HepG2 (cell line): ENCODE results near the gene FGF19. TPM values are rescaled to one million over a fixed set of nuclear protein-coding genes. Genes with fewer than 3 reads are reported as not detected.

Experiments used
- CEBPB ChIP-seq: IDR thresholded peaks from 2 replicates; pipeline ENCODE4 v1.6.1; 2011; ENCODE audit warnings: low read depth, low read length, improper control_type of control experiment, borderline replicate concordance
- ELF3 ChIP-seq: IDR thresholded peaks from 2 replicates; pipeline ENCODE4 v1.6.1; 2016; ENCODE audit warnings: missing genetic modification reagents, missing compliant biosample characterization
- KLF13 ChIP-seq: sonication (generic); formaldehyde crosslinking; IDR thresholded peaks from 2 replicates; pipeline ENCODE4 v1.4.0; 2020; ENCODE audit warnings: mild to moderate bottlenecking, missing genetic modification reagents
- MTA1 ChIP-seq: sonication (generic); formaldehyde crosslinking; IDR thresholded peaks from 2 replicates; pipeline ENCODE4 v1.4.0; 2020; ENCODE audit warnings: missing genetic modification reagents, mild to moderate bottlenecking, borderline replicate concordance
- RELA ChIP-seq: sonication (generic); formaldehyde crosslinking; IDR thresholded peaks from 2 replicates; pipeline ENCODE4 v1.4.0; 2020; ENCODE audit warnings: missing genetic modification reagents
- SRSF1 ChIP-seq: fragments of 200-400 bp; formaldehyde crosslinking; optimal IDR thresholded peaks from 2 replicates; pipeline ENCODE3; 2017; ENCODE audit warnings: mild to moderate bottlenecking, low read depth, low read length, moderate library complexity
- U2AF2 ChIP-seq: fragments of 200-400 bp; formaldehyde crosslinking; IDR thresholded peaks from 2 replicates; pipeline ENCODE4 v1.6.1; 2017; ENCODE audit warnings: low read depth, mild to moderate bottlenecking, low read length
- XBP1 ChIP-seq: sonication (generic); formaldehyde crosslinking; IDR thresholded peaks from 2 replicates; pipeline ENCODE4 v1.5.0; 2020; ENCODE audit warnings: missing genetic modification reagents
- ZBTB33 ChIP-seq: sonication (generic); formaldehyde crosslinking; IDR thresholded peaks from 2 replicates; pipeline ENCODE4 v1.4.0; 2020; ENCODE audit warnings: missing genetic modification reagents
- ZFP1 ChIP-seq: IDR thresholded peaks from 2 replicates; pipeline ENCODE4 v1.6.1; 2016
- ZMYM2 ChIP-seq: sonication (generic); formaldehyde crosslinking; IDR thresholded peaks from 2 replicates; pipeline ENCODE4 v1.8.0; 2022; ENCODE audit warnings: mild to moderate bottlenecking, missing genetic modification reagents
- ZNF496 ChIP-seq: sonication (generic); formaldehyde crosslinking; IDR thresholded peaks from 2 replicates; pipeline ENCODE4 v1.8.1; 2023; ENCODE audit warnings: mild to moderate bottlenecking, moderate library complexity, missing genetic modification reagents; ENCODE audit not compliant: insufficient replicate concordance
- ZNF543 ChIP-seq: sonication (generic); formaldehyde crosslinking; IDR thresholded peaks from 2 replicates; pipeline ENCODE4 v1.4.0; 2020; ENCODE audit warnings: mild to moderate bottlenecking, missing genetic modification reagents
- ZNF720 ChIP-seq: sonication (generic); formaldehyde crosslinking; IDR thresholded peaks from 2 replicates; pipeline ENCODE4 v1.4.0; 2020; ENCODE audit warnings: missing genetic modification reagents
- ZNF773 ChIP-seq: sonication (generic); formaldehyde crosslinking; IDR thresholded peaks from 2 replicates; pipeline ENCODE4 v1.4.0; 2020; ENCODE audit warnings: missing genetic modification reagents, borderline replicate concordance
- ZNF816 ChIP-seq: sonication (generic); formaldehyde crosslinking; IDR thresholded peaks from 2 replicates; pipeline ENCODE4 v1.8.0; 2022; ENCODE audit warnings: missing genetic modification reagents, mild to moderate bottlenecking, borderline replicate concordance
- ZSCAN21 ChIP-seq: sonication (generic); formaldehyde crosslinking; IDR thresholded peaks from 2 replicates; pipeline ENCODE4 v1.8.0; 2022; ENCODE audit warnings: mild to moderate bottlenecking, missing genetic modification reagents, moderate library complexity, borderline replicate concordance
- polyA plus RNA-seq, 8 experiments: library from polyadenylated mRNA; depleted of rRNA in 3 of 8; stranded (reverse) in 7 of 8; unstranded in 1 of 8; fragments of >200 nt; fragmentation: Illumina TruSeq in 4 of 8; extraction: Trizol in 4 of 8; gene quantifications; 2 replicates each; pipeline versions ENCODE4 v1.2.1 to v1.2.3, GENCODE V29; 2011 to 2016; ENCODE audit warnings: low read depth in 4 of 8, missing spikeins in 1 of 8, mixed read lengths in 1 of 8; ENCODE audit not compliant: insufficient read depth in 1 of 8
- total RNA-seq, 5 experiments: library from RNA; depleted of rRNA; stranded (reverse); fragments of >200 nt; fragmentation: Illumina TruSeq; extraction: Trizol; gene quantifications; 2 replicates each; pipeline ENCODE4 v1.2.3, GENCODE V29; 2016; ENCODE audit warnings: low read depth in 1 of 5
- TF ChIP-seq, protein P1 (sequence below): sonication (generic); formaldehyde crosslinking; IDR thresholded peaks from 2 replicates; pipeline ENCODE4 v1.5.0; 2020; ENCODE audit warnings: mild to moderate bottlenecking, missing genetic modification reagents
- TF ChIP-seq, protein P2 (sequence below): sonication (generic); formaldehyde crosslinking; IDR thresholded peaks from 2 replicates; pipeline ENCODE4 v1.4.0; 2020; ENCODE audit warnings: missing genetic modification reagents

FGF19 gene
- total and polyA plus RNA-seq, 2 of the 13 experiments (the other 11 are each of a cell fraction or from before 2014, with no cell fraction given), result 0.07 TPM; not detected in 1

GRCh38 chr11:69700278-69701140 lies 3.3 kb downstream of the FGF19 start (continued):
- TF ChIP-seq ZNF720 (CRISPR knock-in tag) (no peak), ZNF496 (no peak), KLF13 (CRISPR knock-in tag) (no peak), CEBPB (peak; percentile 2; the same call in 1 of the 2 replicates), ZSCAN21 (no peak), ZMYM2 (CRISPR knock-in tag) (no peak), ZNF816 (CRISPR knock-in tag) (no peak), U2AF2 (no peak), SRSF1 (no peak), ZNF543 (CRISPR knock-in tag) (no peak), XBP1 (no peak), ZFP1 (CRISPR knock-in tag) (no peak), ZBTB33 (peak; percentile 41; the same call in 1 of the 2 replicates), ZNF773 (no peak), ELF3 (CRISPR knock-in tag) (peak; percentile 74), MTA1 (CRISPR knock-in tag) (peak; percentile 83; the same call in 1 of the 2 replicates), RELA (CRISPR knock-in tag) (peak; percentile 43; the same call in 1 of the 2 replicates)
- TF ChIP-seq, protein P1, sequence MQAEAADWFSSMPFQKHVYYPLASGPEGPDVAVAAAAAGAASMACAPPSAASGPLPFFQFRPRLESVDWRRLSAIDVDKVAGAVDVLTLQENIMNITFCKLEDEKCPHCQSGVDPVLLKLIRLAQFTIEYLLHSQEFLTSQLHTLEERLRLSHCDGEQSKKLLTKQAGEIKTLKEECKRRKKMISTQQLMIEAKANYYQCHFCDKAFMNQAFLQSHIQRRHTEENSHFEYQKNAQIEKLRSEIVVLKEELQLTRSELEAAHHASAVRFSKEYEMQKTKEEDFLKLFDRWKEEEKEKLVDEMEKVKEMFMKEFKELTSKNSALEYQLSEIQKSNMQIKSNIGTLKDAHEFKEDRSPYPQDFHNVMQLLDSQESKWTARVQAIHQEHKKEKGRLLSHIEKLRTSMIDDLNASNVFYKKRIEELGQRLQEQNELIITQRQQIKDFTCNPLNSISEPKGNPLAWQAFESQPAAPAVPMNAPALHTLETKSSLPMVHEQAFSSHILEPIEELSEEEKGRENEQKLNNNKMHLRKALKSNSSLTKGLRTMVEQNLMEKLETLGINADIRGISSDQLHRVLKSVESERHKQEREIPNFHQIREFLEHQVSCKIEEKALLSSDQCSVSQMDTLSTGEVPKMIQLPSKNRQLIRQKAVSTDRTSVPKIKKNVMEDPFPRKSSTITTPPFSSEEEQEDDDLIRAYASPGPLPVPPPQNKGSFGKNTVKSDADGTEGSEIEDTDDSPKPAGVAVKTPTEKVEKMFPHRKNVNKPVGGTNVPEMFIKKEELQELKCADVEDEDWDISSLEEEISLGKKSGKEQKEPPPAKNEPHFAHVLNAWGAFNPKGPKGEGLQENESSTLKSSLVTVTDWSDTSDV (CRISPR knock-in tag), result no peak
- TF ChIP-seq, protein P2, sequence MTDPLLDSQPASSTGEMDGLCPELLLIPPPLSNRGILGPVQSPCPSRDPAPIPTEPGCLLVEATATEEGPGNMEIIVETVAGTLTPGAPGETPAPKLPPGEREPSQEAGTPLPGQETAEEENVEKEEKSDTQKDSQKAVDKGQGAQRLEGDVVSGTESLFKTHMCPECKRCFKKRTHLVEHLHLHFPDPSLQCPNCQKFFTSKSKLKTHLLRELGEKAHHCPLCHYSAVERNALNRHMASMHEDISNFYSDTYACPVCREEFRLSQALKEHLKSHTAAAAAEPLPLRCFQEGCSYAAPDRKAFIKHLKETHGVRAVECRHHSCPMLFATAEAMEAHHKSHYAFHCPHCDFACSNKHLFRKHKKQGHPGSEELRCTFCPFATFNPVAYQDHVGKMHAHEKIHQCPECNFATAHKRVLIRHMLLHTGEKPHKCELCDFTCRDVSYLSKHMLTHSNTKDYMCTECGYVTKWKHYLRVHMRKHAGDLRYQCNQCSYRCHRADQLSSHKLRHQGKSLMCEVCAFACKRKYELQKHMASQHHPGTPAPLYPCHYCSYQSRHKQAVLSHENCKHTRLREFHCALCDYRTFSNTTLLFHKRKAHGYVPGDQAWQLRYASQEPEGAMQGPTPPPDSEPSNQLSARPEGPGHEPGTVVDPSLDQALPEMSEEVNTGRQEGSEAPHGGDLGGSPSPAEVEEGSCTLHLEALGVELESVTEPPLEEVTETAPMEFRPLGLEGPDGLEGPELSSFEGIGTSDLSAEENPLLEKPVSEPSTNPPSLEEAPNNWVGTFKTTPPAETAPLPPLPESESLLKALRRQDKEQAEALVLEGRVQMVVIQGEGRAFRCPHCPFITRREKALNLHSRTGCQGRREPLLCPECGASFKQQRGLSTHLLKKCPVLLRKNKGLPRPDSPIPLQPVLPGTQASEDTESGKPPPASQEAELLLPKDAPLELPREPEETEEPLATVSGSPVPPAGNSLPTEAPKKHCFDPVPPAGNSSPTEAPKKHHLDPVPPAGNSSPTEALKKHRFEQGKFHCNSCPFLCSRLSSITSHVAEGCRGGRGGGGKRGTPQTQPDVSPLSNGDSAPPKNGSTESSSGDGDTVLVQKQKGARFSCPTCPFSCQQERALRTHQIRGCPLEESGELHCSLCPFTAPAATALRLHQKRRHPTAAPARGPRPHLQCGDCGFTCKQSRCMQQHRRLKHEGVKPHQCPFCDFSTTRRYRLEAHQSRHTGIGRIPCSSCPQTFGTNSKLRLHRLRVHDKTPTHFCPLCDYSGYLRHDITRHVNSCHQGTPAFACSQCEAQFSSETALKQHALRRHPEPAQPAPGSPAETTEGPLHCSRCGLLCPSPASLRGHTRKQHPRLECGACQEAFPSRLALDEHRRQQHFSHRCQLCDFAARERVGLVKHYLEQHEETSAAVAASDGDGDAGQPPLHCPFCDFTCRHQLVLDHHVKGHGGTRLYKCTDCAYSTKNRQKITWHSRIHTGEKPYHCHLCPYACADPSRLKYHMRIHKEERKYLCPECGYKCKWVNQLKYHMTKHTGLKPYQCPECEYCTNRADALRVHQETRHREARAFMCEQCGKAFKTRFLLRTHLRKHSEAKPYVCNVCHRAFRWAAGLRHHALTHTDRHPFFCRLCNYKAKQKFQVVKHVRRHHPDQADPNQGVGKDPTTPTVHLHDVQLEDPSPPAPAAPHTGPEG (CRISPR knock-in tag), result no peak
